Activated T-cell treated with anti-CD3 and anti-CD28 coated beads, Interleukin-2, amount 50 U/mL, for 48 hours (primary cell): ENCODE results near the gene EPN2.
"Not testable (repeated sequence)": the region's sequence is repeated elsewhere in the genome, so short reads cannot be mapped to it uniquely, and the experiment has no call there.

Experiments
- DNase-seq, 2 experiments: peaks; one replicate each; pipeline ENCODE4 v3.0.0-alpha.2; 2020

Gene EPN2

DNA sequence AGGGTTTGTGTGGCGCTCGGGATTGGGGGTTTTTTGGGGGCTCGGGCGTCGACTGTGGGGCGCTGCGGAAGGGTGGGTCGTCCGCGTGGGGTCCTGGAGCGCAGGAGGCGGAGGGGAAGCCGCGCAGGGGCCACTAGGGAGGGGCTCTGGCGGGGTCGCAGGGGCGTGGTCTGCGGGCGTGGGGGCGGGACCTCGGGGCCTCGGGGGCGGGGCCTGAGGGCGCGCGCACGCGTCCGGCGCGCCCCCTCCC lies at the start of gene EPN2:
EPN2 (plus strand) TSS at position 228 of the 250 bp plus-strand sequence. CDS start 45,754 bp downstream, outside the sequence.
- not testable (repeated sequence) for DNase-seq

DNA sequence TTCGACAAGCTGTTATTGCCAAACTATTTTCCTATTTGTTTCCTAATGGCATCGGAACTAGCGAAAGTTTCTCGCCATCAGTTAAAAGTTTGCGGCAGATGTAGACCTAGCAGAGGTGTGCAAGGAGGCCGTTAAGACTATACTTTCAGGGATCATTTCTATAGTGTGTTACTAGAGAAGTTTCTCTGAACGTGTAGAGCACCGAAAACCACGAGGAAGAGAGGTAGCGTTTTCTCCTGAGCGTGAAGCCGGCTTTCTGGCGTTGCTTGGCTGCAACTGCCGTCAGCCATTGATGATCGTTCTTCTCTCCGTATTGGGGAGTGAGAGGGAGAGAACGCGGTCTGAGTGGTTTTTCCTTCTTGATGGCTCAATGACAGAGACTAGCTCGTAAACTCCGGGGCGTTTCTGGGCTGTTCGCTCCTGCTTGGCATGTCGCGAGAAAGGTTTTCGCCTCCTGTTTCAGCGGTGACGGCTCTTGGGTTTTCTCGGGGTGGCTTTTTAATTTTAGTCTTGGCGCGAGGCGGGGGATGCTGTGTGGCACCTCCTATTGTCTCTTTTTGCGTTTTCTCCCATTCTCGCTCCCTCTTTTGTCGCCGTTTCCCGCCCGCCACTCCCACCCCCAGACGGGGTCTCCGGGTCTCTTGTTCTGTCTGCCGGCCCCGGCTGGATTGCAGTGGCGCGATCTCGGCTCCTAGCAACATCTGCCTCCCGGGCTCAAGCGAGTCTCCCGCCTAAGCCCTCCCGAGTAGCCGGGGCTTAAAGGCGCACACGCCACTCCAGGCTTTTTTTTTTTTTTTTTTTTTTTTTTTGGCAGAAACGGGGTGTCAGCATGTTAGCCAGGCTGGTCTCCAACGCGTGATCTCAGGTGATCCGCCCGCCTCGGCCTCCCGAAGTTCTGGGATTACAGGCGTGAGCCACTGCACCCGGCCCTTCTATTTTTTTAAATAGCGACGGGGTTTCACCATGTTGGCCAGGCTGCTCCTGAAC lies 49.0 kb upstream of the EPN2 start:
- not testable (repeated sequence) for DNase-seq

DNA sequence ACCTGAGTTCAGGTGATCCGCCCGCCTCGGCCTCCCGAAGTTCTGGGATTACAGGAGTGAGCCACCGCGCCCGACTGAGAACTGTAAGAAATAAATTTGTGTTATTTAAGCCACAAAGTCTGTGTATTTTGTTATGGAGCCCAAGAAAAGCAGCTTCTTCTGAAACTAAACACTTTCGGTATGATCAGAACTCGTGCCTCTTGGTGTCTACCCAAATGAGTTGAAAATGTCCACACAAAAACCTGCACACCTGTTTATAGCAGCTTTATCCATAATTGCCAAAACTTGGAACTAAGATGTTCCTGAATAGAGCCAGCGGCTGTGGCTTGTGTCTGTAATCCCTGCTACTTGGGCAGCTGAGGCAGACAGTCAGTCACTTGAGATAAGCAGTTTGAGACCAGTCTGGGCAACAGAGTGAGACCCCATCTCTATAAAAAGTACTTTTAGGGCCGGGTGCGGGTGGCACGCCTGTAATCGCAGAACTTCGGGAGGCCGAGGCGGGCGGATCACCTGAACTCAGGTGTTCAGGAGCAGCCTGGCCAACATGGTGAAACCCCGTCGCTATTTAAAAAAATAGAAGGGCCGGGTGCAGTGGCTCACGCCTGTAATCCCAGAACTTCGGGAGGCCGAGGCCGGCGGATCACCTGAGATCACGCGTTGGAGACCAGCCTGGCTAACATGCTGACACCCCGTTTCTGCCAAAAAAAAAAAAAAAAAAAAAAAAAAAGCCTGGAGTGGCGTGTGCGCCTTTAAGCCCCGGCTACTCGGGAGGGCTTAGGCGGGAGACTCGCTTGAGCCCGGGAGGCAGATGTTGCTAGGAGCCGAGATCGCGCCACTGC lies 48.1 kb upstream of the EPN2 start:
- not testable (repeated sequence) for DNase-seq

DNA sequence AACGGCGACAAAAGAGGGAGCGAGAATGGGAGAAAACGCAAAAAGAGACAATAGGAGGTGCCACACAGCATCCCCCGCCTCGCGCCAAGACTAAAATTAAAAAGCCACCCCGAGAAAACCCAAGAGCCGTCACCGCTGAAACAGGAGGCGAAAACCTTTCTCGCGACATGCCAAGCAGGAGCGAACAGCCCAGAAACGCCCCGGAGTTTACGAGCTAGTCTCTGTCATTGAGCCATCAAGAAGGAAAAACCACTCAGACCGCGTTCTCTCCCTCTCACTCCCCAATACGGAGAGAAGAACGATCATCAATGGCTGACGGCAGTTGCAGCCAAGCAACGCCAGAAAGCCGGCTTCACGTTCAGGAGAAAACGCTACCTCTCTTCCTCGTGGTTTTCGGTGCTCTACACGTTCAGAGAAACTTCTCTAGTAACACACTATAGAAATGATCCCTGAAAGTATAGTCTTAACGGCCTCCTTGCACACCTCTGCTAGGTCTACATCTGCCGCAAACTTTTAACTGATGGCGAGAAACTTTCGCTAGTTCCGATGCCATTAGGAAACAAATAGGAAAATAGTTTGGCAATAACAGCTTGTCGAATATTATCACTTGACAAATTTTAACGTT lies 47.3 kb upstream of the EPN2 start:
- not testable (repeated sequence) for DNase-seq

DNA sequence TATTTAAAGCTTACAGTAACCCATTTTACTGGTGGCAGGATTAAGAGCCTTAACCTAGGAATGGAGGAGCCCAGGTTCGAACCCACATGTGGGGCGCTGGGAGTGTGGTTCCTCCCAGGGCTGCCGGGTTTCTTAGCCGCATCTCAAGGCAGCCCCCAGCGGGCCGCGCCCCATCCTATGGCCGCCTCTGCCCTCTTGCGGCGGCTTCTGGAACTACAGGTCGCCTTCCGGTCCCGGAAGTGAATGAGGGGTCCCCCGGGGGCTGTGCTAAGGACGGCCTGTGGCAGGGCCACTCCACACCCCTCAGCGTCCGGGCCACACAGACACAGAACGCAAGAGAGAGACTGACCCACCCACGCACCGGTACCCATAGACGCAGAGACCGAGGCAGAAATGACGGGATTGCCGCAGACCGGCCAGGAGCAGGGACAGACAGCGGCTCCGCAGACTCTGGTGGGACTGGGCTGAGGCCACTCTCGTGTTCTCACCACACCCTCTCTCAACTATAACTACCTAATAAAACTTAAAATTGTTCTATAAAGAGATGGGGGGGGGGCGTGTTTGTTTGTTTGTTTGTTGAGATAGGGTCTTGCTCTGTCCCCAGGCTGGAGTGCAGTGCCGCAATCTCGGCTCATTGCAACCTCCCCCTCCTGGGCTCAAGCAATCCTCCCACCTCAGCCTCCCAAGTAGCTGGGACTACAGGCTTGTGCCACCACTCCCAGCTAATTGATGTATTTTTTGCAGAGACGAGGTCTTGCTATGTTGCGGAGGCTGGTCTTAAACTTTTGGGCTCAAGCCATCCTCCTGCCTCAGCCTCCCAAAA lies 40.6 kb upstream of the EPN2 start:
- not testable (repeated sequence) for DNase-seq

DNA sequence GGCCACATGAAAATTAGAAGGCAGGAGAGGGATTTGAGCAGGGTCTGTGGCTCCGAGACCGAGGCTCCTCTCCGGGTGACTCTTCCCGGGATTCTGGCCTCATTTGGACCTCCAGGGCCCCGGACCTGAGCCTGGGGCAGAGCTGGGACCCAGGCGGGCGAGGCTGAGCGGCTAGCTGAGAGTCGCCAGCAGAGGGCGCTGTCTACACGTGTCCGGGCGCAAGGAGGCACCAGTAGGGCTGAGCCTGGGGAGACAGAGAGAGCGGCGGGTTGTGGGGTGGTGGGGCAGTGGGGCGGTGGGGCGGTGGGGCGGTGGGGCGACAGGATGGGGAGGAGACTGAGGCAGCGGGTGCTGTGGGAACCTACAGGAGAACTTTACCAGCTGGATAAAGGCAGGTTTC lies 34.7 kb upstream of the EPN2 start:
- DNase-seq = not testable (repeated sequence)

DNA sequence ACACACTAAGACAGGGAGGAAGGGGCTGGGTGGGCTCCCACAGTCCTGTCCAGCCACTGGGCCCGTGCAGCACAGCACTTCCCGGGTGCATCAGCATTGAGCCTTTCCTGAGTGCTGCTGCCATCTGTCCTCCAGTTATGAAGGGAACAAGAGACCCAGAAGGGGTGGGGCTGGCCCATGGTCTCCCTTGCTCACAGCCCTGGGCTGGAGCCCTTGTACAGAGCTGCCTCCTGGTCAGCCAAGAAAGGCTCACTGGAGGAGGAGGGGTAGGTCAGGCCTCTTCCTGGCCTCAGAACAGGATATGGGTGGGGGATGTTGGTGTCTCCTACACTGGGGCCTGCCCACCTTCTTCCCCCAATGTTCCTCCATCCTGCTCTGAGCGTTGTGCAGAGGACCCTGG lies 33.7 kb upstream of the EPN2 start:
- DNase-seq = not testable (repeated sequence)

DNA sequence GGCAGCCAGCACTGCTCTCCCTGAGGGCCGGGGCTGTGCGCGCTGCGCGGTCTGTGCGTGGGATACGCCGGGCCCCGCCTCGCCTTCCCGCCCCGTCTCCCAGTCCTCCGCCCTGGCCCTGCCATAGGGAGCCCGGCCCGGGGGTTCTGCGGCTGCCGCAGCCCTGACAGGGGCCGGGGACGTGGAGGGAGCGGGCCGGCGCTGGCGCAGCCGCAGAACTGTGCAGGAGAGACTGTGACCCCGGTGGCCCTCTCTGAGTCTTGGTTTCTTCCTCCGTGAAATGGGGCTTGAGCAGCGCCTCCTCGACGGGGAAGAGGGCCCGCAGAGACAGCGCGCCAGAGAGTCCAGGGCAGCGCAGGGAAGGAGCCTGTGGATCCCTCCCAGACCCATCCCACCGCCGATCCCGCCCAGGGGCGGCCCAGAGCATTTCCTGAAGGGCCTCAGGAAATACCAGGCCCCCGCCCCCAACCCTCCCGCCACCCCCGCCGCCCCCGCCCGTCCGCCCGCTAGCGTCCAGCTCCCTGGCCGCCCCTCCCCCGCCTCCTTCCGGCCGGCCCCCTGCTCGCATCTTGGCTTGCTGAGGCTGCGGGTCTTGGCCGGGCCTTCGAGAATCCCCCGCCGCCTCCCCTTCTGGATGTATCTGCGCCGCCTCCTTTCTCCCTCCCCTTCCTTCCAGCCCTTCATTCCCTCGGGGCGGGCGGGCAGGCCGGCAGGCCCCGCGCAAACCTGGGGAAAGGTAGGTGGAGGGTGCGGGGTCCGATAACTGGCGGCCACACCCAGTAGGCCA lies 21.9 kb upstream of the EPN2 start:
- not testable (repeated sequence) for DNase-seq

DNA sequence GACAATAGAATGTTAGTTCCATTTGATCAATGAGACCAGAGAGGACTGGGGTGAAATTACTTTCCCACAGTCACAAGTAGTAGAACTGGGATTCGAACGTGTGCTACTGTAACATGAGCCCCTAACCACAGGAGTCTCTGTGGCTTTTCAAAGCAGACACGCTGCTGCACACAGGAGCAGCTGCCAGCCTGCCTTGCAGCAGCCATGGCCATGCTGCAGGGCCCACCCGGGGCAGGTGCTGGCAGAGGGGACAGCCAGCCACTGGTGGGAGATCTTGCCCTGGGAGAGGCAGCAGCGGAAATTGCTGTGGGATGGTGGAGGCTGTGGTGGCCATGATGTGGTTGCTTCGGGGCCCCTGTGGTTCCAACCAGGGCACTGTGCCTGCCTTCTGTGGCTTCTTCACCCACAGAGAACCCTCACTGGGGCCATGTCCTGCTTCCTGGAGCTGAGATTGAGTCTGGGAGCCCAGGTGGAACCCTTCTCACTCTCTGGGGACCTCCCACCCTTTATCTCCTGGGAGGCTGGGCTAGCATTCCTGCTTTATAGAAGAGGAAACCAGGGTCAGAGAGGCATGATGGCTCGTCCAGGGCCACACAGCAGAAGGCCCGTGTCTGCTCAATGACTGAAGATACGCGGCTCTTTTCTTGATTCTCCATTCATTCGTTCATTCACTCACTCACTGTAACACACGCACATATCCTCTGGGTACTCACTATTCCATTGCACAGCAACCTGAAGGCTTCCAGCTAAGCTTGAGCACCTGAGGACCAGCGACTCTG lies 20.8 kb upstream of the EPN2 start:
- DNase-seq = not testable (repeated sequence)

DNA sequence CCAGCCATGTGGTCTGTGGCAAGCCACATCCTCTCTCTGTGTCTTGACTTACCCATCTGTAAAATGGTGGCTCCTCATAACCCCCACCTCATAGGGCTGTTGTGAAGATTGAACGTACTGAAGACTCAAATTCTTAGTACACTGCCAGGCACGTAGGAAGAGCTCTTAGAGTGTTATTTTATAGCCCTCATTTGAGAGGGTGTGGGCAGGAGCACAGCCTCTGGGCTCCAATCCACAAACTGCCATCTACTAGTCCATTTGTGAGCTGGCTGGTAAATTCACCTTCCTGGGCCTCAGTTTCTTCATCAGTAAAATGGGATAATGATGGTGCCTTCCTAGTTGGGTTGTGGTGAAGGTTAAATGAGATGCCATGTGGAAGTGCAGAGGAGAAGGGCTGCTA lies 18.3 kb upstream of the EPN2 start:
- not testable (repeated sequence) for DNase-seq

DNA sequence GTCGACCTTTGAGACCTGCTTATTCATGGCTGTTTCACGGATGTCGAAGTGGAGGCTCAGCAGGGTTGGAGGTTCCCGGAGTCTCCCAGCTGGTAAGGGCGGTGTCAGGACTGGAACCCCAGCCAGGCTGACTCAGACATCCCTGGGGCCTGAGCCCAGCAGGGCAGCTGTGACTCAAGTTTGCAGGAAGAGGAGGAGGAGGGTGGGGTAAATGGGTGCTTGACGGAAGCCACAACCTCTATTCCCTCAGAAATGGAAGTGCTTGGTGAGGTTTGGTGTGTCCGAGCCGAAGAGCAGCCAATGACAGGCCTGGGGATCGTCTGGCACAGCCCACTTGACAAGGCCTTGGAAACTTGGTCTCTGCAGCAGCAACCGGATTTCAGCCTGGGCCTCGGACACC lies 17.8 kb upstream of the EPN2 start:
- DNase-seq = not testable (repeated sequence)

DNA sequence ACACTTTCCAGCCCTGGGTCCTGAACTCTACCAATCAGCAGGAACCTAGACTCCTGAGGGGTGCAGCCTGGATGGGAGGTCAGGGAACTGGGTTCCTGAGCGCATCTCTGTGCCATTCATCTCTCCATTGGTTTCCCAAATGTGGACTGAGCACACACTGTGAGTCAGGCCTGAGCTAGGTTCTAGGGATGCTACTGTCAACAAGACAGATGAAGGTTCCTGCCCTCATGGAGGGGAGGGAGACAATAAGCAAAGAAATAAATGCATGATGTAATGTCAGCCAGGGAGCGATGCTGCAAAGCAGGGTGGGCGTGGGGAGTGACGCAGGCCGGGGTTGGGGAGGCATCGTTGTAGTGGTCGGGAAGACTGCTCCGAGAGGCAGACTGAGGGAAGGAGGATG lies 17.0 kb upstream of the EPN2 start:
- not testable (repeated sequence) for DNase-seq

DNA sequence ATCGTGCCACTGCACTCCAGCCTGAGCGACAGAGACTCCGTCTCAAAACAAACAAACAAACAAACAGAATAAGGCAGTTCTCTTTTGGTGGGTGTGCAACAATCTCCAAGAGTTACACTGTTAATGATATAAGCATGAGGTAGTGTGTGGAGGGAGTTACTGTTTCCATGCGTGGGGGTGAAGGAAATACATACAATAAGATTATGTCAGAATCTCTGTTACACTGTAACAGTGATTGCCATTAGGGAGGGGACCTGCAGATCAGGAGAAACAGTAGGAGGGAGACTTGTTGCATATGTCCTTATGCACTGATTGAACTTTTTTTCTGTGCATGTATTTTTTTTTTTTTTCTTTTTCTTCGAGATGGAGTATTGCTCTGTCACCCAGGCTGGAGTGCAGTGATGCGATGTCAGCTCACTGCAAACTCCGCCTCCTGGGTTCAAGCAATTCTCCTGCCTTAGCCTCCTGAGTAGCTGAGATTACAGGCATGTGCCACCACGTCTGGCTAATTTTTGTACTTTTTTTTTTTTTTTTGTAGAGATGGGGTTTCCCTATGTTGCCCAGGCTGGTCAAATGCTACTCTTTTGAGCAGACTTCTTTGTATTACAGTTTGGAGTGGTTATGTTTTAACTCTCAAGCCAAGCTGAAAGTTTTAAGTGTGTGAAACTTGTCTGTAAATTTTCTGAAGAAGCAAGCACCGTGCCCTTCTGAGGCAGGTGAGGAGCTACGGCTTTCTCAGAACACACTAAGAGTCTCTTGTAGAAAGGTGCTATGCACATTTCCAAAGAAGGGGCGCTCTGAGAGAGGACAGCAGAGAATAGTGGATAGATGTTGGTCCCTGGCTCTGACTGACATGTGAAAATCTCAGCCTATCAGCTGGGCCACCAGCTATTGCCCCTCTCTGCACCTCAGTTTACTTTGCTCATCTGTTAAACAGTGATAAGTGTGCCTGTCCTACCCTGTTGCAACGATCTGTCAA lies 10.3 kb upstream of the EPN2 start:
- not testable (repeated sequence) for DNase-seq

DNA sequence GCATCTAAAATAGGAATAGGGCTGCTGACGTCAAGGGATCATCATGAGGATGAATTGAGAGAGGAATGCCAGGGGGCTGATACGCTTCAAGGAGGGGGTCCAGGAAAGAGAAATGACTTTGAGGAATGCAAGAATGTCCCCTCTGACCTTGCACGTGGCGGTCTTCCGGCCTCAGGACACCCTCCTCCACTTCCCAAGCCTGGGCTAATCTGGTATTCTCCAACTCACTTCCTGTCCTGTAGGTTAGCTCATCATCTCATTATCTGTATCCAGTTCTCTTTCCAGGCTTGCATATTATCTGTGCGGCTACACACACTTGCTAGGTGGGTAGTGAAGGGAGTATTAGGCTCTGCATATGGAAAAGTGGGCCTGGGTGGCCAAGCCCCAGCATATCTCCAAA lies 2.5 kb upstream of the EPN2 start:
- not testable (repeated sequence) for DNase-seq

DNA sequence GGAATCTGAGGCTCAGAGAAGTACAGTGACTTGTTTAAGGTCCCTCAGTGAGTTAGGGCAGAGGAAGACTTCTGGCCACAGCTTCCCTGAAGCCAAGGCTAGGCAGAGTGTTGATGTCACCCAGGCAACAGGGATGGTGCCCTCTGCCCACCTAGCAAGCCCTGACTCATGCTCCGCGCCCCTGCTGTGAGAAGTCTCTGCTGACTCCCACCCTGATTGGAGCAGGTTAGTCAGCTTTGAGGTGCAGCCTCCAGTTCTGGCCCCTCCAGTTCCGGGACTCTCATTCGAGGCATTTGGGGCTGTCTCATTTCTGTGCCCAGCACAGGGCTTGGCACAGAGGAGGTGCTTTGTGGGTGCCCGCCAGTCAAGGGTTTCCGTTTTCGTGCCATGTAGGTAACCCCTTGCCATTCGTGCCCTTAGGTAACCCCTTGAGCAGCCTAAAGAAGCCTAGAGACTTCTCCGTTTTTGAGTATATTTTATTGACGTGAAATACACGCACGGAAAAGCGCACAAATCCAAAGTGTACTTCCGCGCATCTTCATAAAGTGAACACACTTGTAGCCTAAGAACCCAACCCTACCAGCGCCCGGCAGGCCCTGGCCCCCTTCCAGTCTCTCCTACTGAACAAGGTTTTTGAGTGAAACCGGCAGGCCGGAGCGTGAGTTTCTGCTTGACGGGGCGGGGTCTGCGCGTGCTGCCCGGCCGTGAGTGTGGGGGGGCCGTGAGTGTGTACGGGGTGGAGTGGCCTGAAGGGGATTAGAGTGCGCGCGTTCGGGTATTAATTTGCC lies 621 bp upstream of the EPN2 start:
- not testable (repeated sequence) for DNase-seq

DNA sequence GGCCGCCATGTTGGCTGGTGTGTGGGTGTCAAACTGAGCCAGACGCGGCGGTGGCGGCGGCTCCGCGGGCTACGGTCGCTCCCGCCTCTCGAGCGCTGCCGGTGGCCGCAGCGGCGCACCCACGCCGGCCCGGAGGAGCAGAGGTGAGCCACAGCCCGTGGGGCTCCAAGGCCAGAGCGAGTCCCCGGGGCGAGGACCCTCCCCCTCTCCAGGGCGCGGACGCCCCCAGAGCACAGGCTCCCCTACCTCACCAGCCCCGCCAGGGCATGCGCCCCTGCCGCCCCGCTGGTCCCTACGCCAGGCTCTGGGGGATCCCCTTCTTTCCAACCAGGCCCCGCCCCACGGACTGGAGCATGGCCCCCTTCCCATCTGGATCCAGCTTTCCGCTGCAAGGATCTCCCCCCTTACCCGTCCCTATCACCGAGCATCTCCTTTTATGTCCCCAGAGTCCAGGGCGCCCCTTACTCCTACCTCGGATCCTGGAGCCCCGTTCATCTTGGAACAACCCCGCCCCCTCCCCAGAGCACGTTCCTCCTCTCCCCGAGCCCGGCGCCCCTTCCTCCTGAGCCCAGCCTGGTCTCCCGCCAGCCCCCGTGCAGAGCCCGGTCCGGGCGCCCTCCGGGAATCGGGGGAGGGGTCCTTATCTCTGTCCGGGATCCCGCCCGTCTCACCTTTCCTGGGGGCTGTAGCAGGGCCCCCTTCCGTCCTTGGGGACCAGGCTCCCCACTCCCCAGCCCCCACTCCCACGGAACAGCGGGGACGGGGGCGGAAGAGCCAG lies 412 bp downstream of the EPN2 start:
- peak; percentile 63 to 75 for DNase-seq

DNA sequence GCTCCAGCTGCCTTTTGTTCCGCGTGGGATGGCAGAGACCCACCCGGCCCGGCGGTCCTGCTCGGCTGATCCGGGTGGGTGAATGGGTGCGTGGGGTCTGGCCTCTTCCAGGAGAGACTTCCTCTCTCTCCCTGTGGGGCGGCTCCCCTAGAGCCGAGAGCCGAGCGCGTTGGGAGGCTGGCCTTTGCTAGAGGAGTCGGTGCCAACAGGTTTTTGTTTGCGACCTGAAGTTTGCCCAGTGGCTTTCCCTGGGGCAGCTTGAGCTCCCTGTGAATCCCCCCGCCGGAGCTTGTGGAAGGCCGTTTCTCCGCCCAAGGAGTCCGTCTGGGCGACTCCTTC lies 970 bp downstream of the EPN2 start:
- DNase-seq = peak; percentile 25 to 30

DNA sequence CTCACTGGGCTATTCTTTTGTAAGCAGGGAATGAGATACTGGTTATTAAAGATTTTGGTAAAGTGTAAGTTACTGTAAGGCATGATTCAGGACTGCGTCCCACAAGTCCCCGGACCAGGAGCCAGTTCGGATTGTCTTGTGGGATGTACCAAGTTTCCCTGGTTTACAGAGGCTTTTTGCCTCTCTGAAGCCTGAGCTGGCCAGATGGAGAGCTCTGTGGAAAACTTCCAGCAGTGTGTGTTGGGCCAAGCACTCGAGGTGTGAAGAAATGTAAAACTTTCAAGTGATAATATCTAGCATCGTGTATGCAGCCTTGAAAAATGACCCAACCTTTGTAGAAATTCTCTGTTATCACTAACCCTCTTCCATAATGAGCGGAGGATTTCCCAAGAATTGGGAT lies 2.4 kb downstream of the EPN2 start:
- no peak for DNase-seq
